ENCODE results near the gene CPOX.

CPOX gene

DNA sequence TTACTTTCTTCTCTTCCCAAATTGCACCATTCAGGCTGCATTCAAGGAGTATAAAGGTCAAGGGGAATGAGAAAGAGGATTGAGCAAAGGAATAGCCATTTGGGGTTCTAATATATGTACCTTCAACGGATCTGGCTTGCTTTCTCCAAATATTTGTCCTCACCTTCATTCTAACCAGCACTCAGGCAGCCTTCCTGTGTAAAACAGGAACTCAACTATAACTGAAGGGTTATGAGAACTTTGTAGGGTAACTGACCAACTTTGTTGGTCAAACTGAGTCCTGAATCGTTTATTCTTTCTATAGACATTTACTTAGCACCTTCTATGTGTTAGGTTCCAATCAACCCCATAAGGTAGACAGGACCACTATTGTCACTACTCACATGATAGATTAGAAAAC is 5.1 kb upstream of the CPOX start:
- TF ChIP-seq, protein P1, sequence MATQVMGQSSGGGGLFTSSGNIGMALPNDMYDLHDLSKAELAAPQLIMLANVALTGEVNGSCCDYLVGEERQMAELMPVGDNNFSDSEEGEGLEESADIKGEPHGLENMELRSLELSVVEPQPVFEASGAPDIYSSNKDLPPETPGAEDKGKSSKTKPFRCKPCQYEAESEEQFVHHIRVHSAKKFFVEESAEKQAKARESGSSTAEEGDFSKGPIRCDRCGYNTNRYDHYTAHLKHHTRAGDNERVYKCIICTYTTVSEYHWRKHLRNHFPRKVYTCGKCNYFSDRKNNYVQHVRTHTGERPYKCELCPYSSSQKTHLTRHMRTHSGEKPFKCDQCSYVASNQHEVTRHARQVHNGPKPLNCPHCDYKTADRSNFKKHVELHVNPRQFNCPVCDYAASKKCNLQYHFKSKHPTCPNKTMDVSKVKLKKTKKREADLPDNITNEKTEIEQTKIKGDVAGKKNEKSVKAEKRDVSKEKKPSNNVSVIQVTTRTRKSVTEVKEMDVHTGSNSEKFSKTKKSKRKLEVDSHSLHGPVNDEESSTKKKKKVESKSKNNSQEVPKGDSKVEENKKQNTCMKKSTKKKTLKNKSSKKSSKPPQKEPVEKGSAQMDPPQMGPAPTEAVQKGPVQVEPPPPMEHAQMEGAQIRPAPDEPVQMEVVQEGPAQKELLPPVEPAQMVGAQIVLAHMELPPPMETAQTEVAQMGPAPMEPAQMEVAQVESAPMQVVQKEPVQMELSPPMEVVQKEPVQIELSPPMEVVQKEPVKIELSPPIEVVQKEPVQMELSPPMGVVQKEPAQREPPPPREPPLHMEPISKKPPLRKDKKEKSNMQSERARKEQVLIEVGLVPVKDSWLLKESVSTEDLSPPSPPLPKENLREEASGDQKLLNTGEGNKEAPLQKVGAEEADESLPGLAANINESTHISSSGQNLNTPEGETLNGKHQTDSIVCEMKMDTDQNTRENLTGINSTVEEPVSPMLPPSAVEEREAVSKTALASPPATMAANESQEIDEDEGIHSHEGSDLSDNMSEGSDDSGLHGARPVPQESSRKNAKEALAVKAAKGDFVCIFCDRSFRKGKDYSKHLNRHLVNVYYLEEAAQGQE (IDR thresholded peaks at IDR 0.05; ENCODE audit: insufficient replicate concordance, low read depth): no peak
- TF ChIP-seq, protein P2, sequence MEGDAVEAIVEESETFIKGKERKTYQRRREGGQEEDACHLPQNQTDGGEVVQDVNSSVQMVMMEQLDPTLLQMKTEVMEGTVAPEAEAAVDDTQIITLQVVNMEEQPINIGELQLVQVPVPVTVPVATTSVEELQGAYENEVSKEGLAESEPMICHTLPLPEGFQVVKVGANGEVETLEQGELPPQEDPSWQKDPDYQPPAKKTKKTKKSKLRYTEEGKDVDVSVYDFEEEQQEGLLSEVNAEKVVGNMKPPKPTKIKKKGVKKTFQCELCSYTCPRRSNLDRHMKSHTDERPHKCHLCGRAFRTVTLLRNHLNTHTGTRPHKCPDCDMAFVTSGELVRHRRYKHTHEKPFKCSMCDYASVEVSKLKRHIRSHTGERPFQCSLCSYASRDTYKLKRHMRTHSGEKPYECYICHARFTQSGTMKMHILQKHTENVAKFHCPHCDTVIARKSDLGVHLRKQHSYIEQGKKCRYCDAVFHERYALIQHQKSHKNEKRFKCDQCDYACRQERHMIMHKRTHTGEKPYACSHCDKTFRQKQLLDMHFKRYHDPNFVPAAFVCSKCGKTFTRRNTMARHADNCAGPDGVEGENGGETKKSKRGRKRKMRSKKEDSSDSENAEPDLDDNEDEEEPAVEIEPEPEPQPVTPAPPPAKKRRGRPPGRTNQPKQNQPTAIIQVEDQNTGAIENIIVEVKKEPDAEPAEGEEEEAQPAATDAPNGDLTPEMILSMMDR (IDR thresholded peaks at IDR 0.05; ENCODE audit: insufficient read depth, low read length): no peak
- no peak for TF ChIP-seq GABPA (IDR thresholded peaks at IDR 0.05; ENCODE audit: low read depth)
- no peak for TF ChIP-seq POLR2AphosphoS5 (IDR thresholded peaks at IDR 0.05; ENCODE audit: low read depth)
- peak; percentile 77 for TF ChIP-seq SPI1 (IDR thresholded peaks at IDR 0.05; ENCODE audit: borderline replicate concordance, low read depth)
- Histone ChIP-seq H3K4me3 (replicated peaks; ENCODE audit: insufficient read depth, low read length) (no peak overlapping the region), H3K27ac (replicated peaks) (peak overlapping the region; percentile 10; the same call in 1 of the 2 replicates), H3K27me3 (ENCODE audit: insufficient read depth, poor library complexity, severe bottlenecking) (no peaks in the 10 kb centered on the region)
- DNase-seq (ENCODE audit: low read depth in 1 of 2, low spot score in 1 of 2): no peak

DNA sequence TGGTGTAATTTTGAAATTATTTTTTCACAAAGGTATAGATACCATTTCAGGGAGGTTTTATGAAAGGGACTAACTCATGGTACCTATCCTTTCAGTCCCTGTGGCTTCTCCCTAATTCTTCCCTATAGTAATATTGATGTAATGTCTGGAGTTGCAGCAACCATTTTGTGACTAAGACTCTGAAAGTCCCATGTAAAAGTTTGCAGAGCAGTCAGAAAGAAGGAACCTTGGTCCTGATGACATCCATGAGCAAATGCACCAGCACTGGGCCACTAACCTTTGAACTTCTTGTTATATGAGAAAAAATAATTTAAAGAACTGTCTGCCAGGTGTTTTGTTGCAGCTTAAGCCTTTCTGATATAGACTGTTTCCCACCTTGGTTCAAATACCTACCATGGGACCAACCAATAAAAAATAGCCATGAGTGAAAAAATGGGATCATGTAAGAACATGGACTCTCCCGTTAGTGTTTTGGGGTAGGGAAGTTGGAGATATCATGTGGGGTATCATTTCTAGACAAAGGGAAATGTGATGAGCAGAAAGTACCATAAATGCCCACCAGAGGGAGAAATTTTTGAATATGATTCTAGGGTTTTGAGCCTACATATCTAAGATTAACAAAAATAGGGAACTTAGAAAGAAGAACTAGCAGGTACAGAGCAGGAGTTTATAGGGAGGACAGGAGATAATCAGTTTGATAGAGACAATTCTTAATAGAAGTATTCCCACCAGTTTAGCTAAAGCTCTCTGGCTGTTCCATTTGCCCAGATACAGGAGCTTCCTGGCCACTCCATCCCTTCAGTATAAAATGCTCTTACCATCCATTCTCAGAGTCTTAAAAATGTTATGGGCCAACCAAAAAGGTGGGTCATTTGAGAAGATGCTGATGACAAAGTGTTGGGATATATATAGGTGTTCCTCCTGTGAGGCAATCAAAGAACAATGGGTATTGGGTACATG is 3.4 kb upstream of the CPOX start:
- TF ChIP-seq GABPA (IDR thresholded peaks at IDR 0.05; ENCODE audit: low read depth) (no peak), SPI1 (IDR thresholded peaks at IDR 0.05; ENCODE audit: borderline replicate concordance, low read depth) (peak; percentile 34; the same call in 1 of the 2 replicates)
- TF ChIP-seq, protein P2 (IDR thresholded peaks at IDR 0.05; ENCODE audit: insufficient read depth, low read length): peak; percentile 30
- H3K27ac ChIP-seq (replicated peaks): no peak overlapping the region
- H3K27me3 ChIP-seq (ENCODE audit: insufficient read depth, poor library complexity, severe bottlenecking): no peaks in the 10 kb centered on the region
- peak in 1 of 2 experiments; percentile 58 for DNase-seq (ENCODE audit: low read depth in 1 of 2, low spot score in 1 of 2)
- H3K4me3 ChIP-seq (replicated peaks; ENCODE audit: insufficient read depth, low read length): no peak overlapping the region

DNA sequence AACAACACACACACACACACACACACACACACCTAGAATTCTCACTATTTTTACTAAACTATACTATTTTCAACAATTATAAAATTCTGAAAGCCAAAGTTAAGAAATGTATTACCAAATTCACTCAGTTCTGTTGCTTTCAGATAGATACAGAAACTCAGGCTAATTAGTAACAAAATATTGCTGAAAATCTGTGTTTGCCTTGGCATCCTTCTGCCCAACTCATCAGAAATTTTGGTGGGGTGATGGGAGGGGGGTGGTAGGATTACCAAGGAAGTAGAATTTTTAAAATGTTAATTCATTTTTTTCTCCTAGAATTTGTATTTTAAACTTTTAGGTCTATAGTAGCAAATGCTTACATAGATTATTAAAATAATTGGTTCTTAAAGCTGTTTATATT is 2.7 kb upstream of the CPOX start:
- no peak overlapping the region for H3K27ac ChIP-seq (replicated peaks)
- no peaks in the 10 kb centered on the region for H3K27me3 ChIP-seq (ENCODE audit: insufficient read depth, poor library complexity, severe bottlenecking)
- no peak for DNase-seq (ENCODE audit: low read depth in 1 of 2, low spot score in 1 of 2)
- TF ChIP-seq, protein P1 (IDR thresholded peaks at IDR 0.05; ENCODE audit: insufficient replicate concordance, low read depth): no peak
- TF ChIP-seq GABPA (IDR thresholded peaks at IDR 0.05; ENCODE audit: low read depth): no peak
- TF ChIP-seq, protein P2 (IDR thresholded peaks at IDR 0.05; ENCODE audit: insufficient read depth, low read length): no peak
- TF ChIP-seq POLR2AphosphoS5 (IDR thresholded peaks at IDR 0.05; ENCODE audit: low read depth): no peak
- no peak for TF ChIP-seq SPI1 (IDR thresholded peaks at IDR 0.05; ENCODE audit: borderline replicate concordance, low read depth)
- H3K4me3 ChIP-seq (replicated peaks; ENCODE audit: insufficient read depth, low read length): no peak overlapping the region

Measured in HL-60 (cell line).